ENCODE data around the gene VWA3B.

GRCh38 chr2:98181346-98181745 is 94.4 kb downstream of the VWA3B start:
- TF ChIP-seq CTCF (IDR thresholded peaks at IDR 0.05) (no peak), ZFX (IDR thresholded peaks at IDR 0.05; ENCODE audit: borderline replicate concordance) (no peak)
